OCI-LY3 (cell line): ENCODE results near the gene ZMYND12.

Experiments
- H2AFZ ChIP-seq: fragments of 200-600, 300-600 bp; shearing (Covaris generic); 2 replicates; pipeline ENCODE4 v1.6.0; 2014; ENCODE audit warnings: antibody characterized with exemption, low read depth, low read length
- H3K27ac ChIP-seq: fragments of 200-600, 300-600 bp; sonication (generic); 2 replicates; pipeline ENCODE4 v1.5.1; 2014; ENCODE audit warnings: mild to moderate bottlenecking, low read length, moderate library complexity, mixed read lengths
- H3K27me3 ChIP-seq: fragments of 200-600, 300-600 bp; sonication (generic); 2 replicates; pipeline ENCODE4 v1.6.1; 2014; ENCODE audit warnings: low read depth, low read length, mixed read lengths
- H3K36me3 ChIP-seq: fragments of 200-600, 300-600 bp; sonication (generic); replicated peaks from 2 replicates; pipeline ENCODE3; 2014; ENCODE audit warnings: low read depth, low read length, mixed read lengths
- H3K4me1 ChIP-seq: fragments of 300-600, 200-600 bp; sonication (generic); 2 replicates; pipeline ENCODE4 v1.6.1; 2014; ENCODE audit warnings: low read length, mixed read lengths
- H3K4me2 ChIP-seq: fragments of 200-600, 300-600 bp; sonication (generic); 2 replicates; pipeline ENCODE4 v1.6.1; 2014; ENCODE audit warnings: low read length, mixed read lengths
- H3K4me3 ChIP-seq: fragments of 300-600, 200-600 bp; sonication (generic); 2 replicates; pipeline ENCODE4 v1.5.1; 2014; ENCODE audit warnings: antibody characterized with exemption, mild to moderate bottlenecking, low read length, moderate library complexity
- H3K79me2 ChIP-seq: fragments of 300-600, 200-600 bp; shearing (Covaris generic); 2 replicates; pipeline ENCODE4 v1.6.1; 2014; ENCODE audit warnings: mild to moderate bottlenecking, low read length, mixed read lengths
- H3K9ac ChIP-seq: fragments of 300-600, 200-600 bp; shearing (Covaris generic); 2 replicates; pipeline ENCODE4 v1.6.0; 2014; ENCODE audit warnings: mild to moderate bottlenecking, low read length, moderate library complexity
- H3K9me3 ChIP-seq: fragments of 200-600, 300-600 bp; shearing (Covaris generic); 2 replicates; pipeline ENCODE4 v1.6.1; 2014; ENCODE audit warnings: low read length, mixed read lengths; ENCODE audit not compliant: insufficient read depth
- H4K20me1 ChIP-seq: fragments of 200-600, 300-600 bp; sonication (generic); 2 replicates; pipeline ENCODE4 v1.6.1; 2016; ENCODE audit warnings: low read length, mixed read lengths; ENCODE audit not compliant: insufficient read depth
- EZH2phosphoT487 ChIP-seq: fragments of 200-600 bp; shearing (Covaris generic); IDR thresholded peaks from 2 replicates; pipeline ENCODE4 v1.6.1; 2018; ENCODE audit warnings: antibody characterized with exemption, mixed run types, low read depth
- TF ChIP-seq, protein P1 (sequence below): fragments of 200-600, 300-600 bp; sonication (generic); IDR thresholded peaks from 2 replicates; pipeline ENCODE4 v1.5.1; 2014; ENCODE audit warnings: antibody characterized with exemption, low read length, low read depth

ZMYND12 gene

GRCh38 chr1:42392967-42393848 lies 62.6 kb downstream of the ZMYND12 start:
- H3K27ac ChIP-seq = no peak overlapping the region
- no peaks in the 10 kb centered on the region for H3K27me3 ChIP-seq
- H3K79me2 ChIP-seq = no peaks in the 10 kb centered on the region
- H4K20me1 ChIP-seq = no peaks in the 10 kb centered on the region
- no peaks in the 10 kb centered on the region for H3K9me3 ChIP-seq
- H3K36me3 ChIP-seq = no peaks in the 10 kb centered on the region
- no peak for TF ChIP-seq EZH2phosphoT487
- TF ChIP-seq, protein P1, sequence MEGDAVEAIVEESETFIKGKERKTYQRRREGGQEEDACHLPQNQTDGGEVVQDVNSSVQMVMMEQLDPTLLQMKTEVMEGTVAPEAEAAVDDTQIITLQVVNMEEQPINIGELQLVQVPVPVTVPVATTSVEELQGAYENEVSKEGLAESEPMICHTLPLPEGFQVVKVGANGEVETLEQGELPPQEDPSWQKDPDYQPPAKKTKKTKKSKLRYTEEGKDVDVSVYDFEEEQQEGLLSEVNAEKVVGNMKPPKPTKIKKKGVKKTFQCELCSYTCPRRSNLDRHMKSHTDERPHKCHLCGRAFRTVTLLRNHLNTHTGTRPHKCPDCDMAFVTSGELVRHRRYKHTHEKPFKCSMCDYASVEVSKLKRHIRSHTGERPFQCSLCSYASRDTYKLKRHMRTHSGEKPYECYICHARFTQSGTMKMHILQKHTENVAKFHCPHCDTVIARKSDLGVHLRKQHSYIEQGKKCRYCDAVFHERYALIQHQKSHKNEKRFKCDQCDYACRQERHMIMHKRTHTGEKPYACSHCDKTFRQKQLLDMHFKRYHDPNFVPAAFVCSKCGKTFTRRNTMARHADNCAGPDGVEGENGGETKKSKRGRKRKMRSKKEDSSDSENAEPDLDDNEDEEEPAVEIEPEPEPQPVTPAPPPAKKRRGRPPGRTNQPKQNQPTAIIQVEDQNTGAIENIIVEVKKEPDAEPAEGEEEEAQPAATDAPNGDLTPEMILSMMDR = no peak
- no peak overlapping the region for H3K4me3 ChIP-seq
- no peak overlapping the region for H2AFZ ChIP-seq
- H3K4me1 ChIP-seq = no peaks in the 10 kb centered on the region
- H3K4me2 ChIP-seq = no peak overlapping the region
- no peak overlapping the region for H3K9ac ChIP-seq

- no peaks in the 10 kb centered on the region for H3K36me3 ChIP-seq
- no peak overlapping the region for H3K27ac ChIP-seq
- H4K20me1 ChIP-seq = no peaks in the 10 kb centered on the region
- no peak overlapping the region for H3K9ac ChIP-seq
- H3K79me2 ChIP-seq = no peaks in the 10 kb centered on the region
- no peak overlapping the region for H2AFZ ChIP-seq
- H3K9me3 ChIP-seq = no peaks in the 10 kb centered on the region
- H3K27me3 ChIP-seq = no peaks in the 10 kb centered on the region
- TF ChIP-seq EZH2phosphoT487 = no peak
- TF ChIP-seq, protein P1 = no peak
- no peak overlapping the region for H3K4me3 ChIP-seq
- no peak overlapping the region for H3K4me2 ChIP-seq
- no peaks in the 10 kb centered on the region for H3K4me1 ChIP-seq
Observed at GRCh38 chr1:42392255-42392654, 63.6 kb downstream of the ZMYND12 start.

GRCh38 chr1:42386051-42386450 lies 69.8 kb downstream of the ZMYND12 start:
- no peaks in the 10 kb centered on the region for H3K79me2 ChIP-seq
- no peaks in the 10 kb centered on the region for H3K4me1 ChIP-seq
- H3K9me3 ChIP-seq = no peaks in the 10 kb centered on the region
- no peak overlapping the region for H3K4me2 ChIP-seq
- peaks cover 13% of the 10 kb centered on the region for H3K27me3 ChIP-seq
- H3K9ac ChIP-seq = no peak overlapping the region
- no peaks in the 10 kb centered on the region for H4K20me1 ChIP-seq
- no peak overlapping the region for H3K27ac ChIP-seq
- no peak overlapping the region for H2AFZ ChIP-seq
- no peak overlapping the region for H3K4me3 ChIP-seq
- H3K36me3 ChIP-seq = no peaks in the 10 kb centered on the region
- TF ChIP-seq EZH2phosphoT487 = no peak
- TF ChIP-seq, protein P1 = no peak

GRCh38 chr1:42385283-42385682 lies 70.5 kb downstream of the ZMYND12 start:
- Histone ChIP-seq H3K4me3 (no peak overlapping the region), H3K27ac (no peak overlapping the region), H3K27me3 (peaks cover 13% of the 10 kb centered on the region), H4K20me1 (no peaks in the 10 kb centered on the region), H3K4me2 (no peak overlapping the region), H3K9me3 (no peaks in the 10 kb centered on the region), H3K79me2 (no peaks in the 10 kb centered on the region), H3K4me1 (no peaks in the 10 kb centered on the region), H3K9ac (no peak overlapping the region), H2AFZ (no peak overlapping the region), H3K36me3 (no peaks in the 10 kb centered on the region)
- TF ChIP-seq, protein P1 = no peak
- TF ChIP-seq EZH2phosphoT487 = no peak
